IMR-90 (cell line): ENCODE data around the gene TYSND1. TPM values are rescaled to one million over a fixed set of nuclear protein-coding genes. Genes with fewer than 3 reads are reported as not detected.

Experiments used
- ATAC-seq: fragments of 200-7000 bp; cut with Tn5 transposase; 2 replicates; pipeline ENCODE4 v1.9.1; 2020; ENCODE audit warnings: low read depth, mild to moderate bottlenecking, moderate library complexity
- BruUV-seq: library from RNA; stranded (reverse); fragments of 400-500 nt; replicated peaks from 2 replicates; lab custom pipeline; 2021; lab: Mats Ljungman, UMichigan
- CTCF ChIA-PET: fragments of 300-600 bp; formaldehyde crosslinking; extraction: SDS; loops from one replicate; lab custom pipeline; 2021; ENCODE audit warnings: antibody characterized with exemption; lab: Yijun Ruan, JAX
- POLR2A ChIA-PET: fragments of 300-600 bp; sonication (Branson Sonifier 250); formaldehyde crosslinking; loops from one replicate; lab custom pipeline; 2022; ENCODE audit warnings: antibody characterized with exemption; ENCODE audit not compliant: unreplicated experiment; lab: Charles Lee
- DNase-seq: peaks from one replicate; pipeline ENCODE4 v3.0.0; 2013
- H2AFZ ChIP-seq: replicated peaks from 2 replicates; pipeline ENCODE3; 2013; ENCODE audit warnings: low read length, mild to moderate bottlenecking; ENCODE audit not compliant: poor library complexity
- H2AK5ac ChIP-seq: 2 replicates; pipeline ENCODE4 v1.6.1; 2013; ENCODE audit warnings: low read depth, low read length, inconsistent platforms
- H2AK9ac ChIP-seq: replicated peaks from 2 replicates; pipeline ENCODE3; 2013; ENCODE audit warnings: mild to moderate bottlenecking, low read depth, low read length, moderate library complexity; ENCODE audit not compliant: poor library complexity
- H2BK120ac ChIP-seq: 2 replicates; pipeline ENCODE4 v1.6.1; 2013; ENCODE audit warnings: low read depth, low read length, inconsistent platforms
- H2BK15ac ChIP-seq: 3 replicates; pipeline ENCODE4 v1.6.1; 2013; ENCODE audit warnings: low read depth, low read length, inconsistent platforms
- H2BK20ac ChIP-seq: 2 replicates; pipeline ENCODE4 v1.6.1; 2013; ENCODE audit warnings: low read depth, mild to moderate bottlenecking, inconsistent platforms, low read length, moderate library complexity
- H2BK5ac ChIP-seq: 2 replicates; pipeline ENCODE4 v1.6.1; 2013; ENCODE audit warnings: mild to moderate bottlenecking, low read depth, low read length, inconsistent platforms; ENCODE audit not compliant: poor library complexity, severe bottlenecking
- H3K14ac ChIP-seq: replicated peaks from 2 replicates; pipeline ENCODE4 v1.6.1; 2013; ENCODE audit warnings: low read depth, low read length, inconsistent platforms
- H3K18ac ChIP-seq: 2 replicates; pipeline ENCODE4 v1.6.1; 2013; ENCODE audit warnings: low read depth, low read length, control low read depth
- H3K23ac ChIP-seq: 2 replicates; pipeline ENCODE4 v1.6.1; 2013; ENCODE audit warnings: low read depth, low read length, inconsistent platforms
- H3K27ac ChIP-seq: 2 replicates; pipeline ENCODE4 v1.5.1; 2013; ENCODE audit warnings: mild to moderate bottlenecking, control low read depth, low read length; ENCODE audit not compliant: insufficient read depth
- H3K27me3 ChIP-seq: 2 replicates; pipeline ENCODE4 v1.6.1; 2013; ENCODE audit warnings: low read length; ENCODE audit not compliant: control insufficient read depth, insufficient read depth
- H3K36me3 ChIP-seq: 2 replicates; pipeline ENCODE4 v1.6.1; 2013; ENCODE audit warnings: low read length, mixed read lengths; ENCODE audit not compliant: control insufficient read depth, insufficient read depth
- H3K4ac ChIP-seq: 2 replicates; pipeline ENCODE4 v1.6.1; 2013; ENCODE audit warnings: low read depth, low read length, inconsistent platforms
- H3K4me1 ChIP-seq: 2 replicates; pipeline ENCODE4 v1.6.1; 2013; ENCODE audit warnings: low read length, mixed read lengths; ENCODE audit not compliant: control insufficient read depth, insufficient read depth
- H3K4me2 ChIP-seq: 2 replicates; pipeline ENCODE4 v1.6.1; 2013; ENCODE audit warnings: low read depth, mild to moderate bottlenecking, control low read depth, low read length, moderate library complexity
- H3K4me3 ChIP-seq: 2 replicates; pipeline ENCODE4 v1.5.1; 2013; ENCODE audit warnings: low read depth, mild to moderate bottlenecking, control low read depth, low read length, moderate library complexity; ENCODE audit not compliant: insufficient read depth
- H3K56ac ChIP-seq: 2 replicates; pipeline ENCODE4 v1.6.1; 2013; ENCODE audit warnings: low read length, inconsistent platforms; ENCODE audit not compliant: insufficient read depth; ENCODE audit errors: extremely low read depth
- H3K79me1 ChIP-seq, 2 experiments: 2 replicates each; pipeline ENCODE4 v1.6.1; 2013; ENCODE audit warnings: low read length in 2 of 2, inconsistent platforms in 1 of 2, low read depth in 1 of 2
- H3K9ac ChIP-seq: 2 replicates; pipeline ENCODE4 v1.6.1; 2013; ENCODE audit warnings: low read depth, low read length, control low read depth
- H3K9me1 ChIP-seq: 2 replicates; pipeline ENCODE4 v1.6.1; 2013; ENCODE audit warnings: low read length, inconsistent platforms; ENCODE audit not compliant: insufficient read depth
- H3K9me3 ChIP-seq: 2 replicates; pipeline ENCODE4 v1.6.1; 2013; ENCODE audit warnings: low read length; ENCODE audit not compliant: control insufficient read depth, insufficient read depth
- H4K20me1 ChIP-seq: 2 replicates; pipeline ENCODE4 v1.6.1; 2013; ENCODE audit warnings: low read length, inconsistent platforms; ENCODE audit not compliant: insufficient read depth
- H4K5ac ChIP-seq: 2 replicates; pipeline ENCODE4 v1.6.1; 2013; ENCODE audit warnings: mild to moderate bottlenecking, low read depth, low read length, control low read depth
- H4K8ac ChIP-seq, 2 experiments: 2 replicates each; pipeline ENCODE4 v1.6.1; 2013; ENCODE audit warnings: low read depth in 2 of 2, low read length in 2 of 2, control low read depth in 1 of 2, inconsistent platforms in 1 of 2
- H4K91ac ChIP-seq: 2 replicates; pipeline ENCODE4 v1.6.1; 2013; ENCODE audit warnings: low read depth, low read length, inconsistent platforms; ENCODE audit not compliant: insufficient read depth
- BHLHE40 ChIP-seq: fragments of 150-350 bp; IDR thresholded peaks from 2 replicates; pipeline ENCODE4 v1.6.1; 2016; ENCODE audit warnings: mild to moderate bottlenecking, low read depth, low read length
- CEBPB ChIP-seq: IDR thresholded peaks from 2 replicates; pipeline ENCODE4 v1.6.1; 2012; ENCODE audit warnings: low read depth, low read length, improper control_type of control experiment
- CHD1 ChIP-seq: IDR thresholded peaks from 2 replicates; pipeline ENCODE4 v1.6.1; 2012; ENCODE audit warnings: low read depth, low read length, improper control_type of control experiment
- FOS ChIP-seq: fragments of 150-350 bp; IDR thresholded peaks from 2 replicates; pipeline ENCODE4 v1.6.1; 2016; ENCODE audit warnings: low read depth, low read length
- MAFK ChIP-seq: IDR thresholded peaks from 2 replicates; pipeline ENCODE4 v1.6.1; 2012; ENCODE audit warnings: low read depth, low read length, improper control_type of control experiment
- MAZ ChIP-seq: IDR thresholded peaks from 2 replicates; pipeline ENCODE4 v1.6.1; 2012; ENCODE audit warnings: low read depth, mild to moderate bottlenecking, low read length, improper control_type of control experiment, moderate library complexity, borderline replicate concordance
- MXI1 ChIP-seq: IDR thresholded peaks from 2 replicates; pipeline ENCODE4 v1.6.1; 2012; ENCODE audit warnings: low read depth, mild to moderate bottlenecking, low read length, moderate library complexity, borderline replicate concordance
- NFE2L2 ChIP-seq: fragments of 150-350 bp; IDR thresholded peaks from 2 replicates; pipeline ENCODE4 v1.6.1; 2016; ENCODE audit warnings: low read depth, mild to moderate bottlenecking, low read length
- RAD21 ChIP-seq: IDR thresholded peaks from 2 replicates; pipeline ENCODE4 v1.6.1; 2012; ENCODE audit warnings: low read length, improper control_type of control experiment
- RCOR1 ChIP-seq: IDR thresholded peaks from 2 replicates; pipeline ENCODE4 v1.6.1; 2012; ENCODE audit warnings: mild to moderate bottlenecking, low read length, improper control_type of control experiment; ENCODE audit not compliant: insufficient replicate concordance
- RFX5 ChIP-seq: IDR thresholded peaks from 2 replicates; pipeline ENCODE4 v1.8.0; 2012; ENCODE audit warnings: low read depth, mild to moderate bottlenecking, low read length, moderate library complexity
- SMC3 ChIP-seq: fragments of 150-350 bp; IDR thresholded peaks from 2 replicates; pipeline ENCODE4 v1.6.1; 2016; ENCODE audit warnings: low read depth, mild to moderate bottlenecking, antibody characterized with exemption, low read length, moderate library complexity
- WGBS, 2 experiments: methylation state at CpG; one replicate each; pipeline versions ENCODE4 v1.1.5 to v1.1.7; 2013; ENCODE audit warnings: missing lambda C conversion rate in 2 of 2; ENCODE audit not compliant: insufficient read length in 1 of 2; ENCODE audit errors: extremely low coverage in 2 of 2; 5-methylcytosine and 5-hydroxymethylcytosine counted together
- dilution Hi-C: fragments of 300-500 bp; cut with HindIII; formaldehyde crosslinking; loops from one replicate; pipeline ENCODE4 v1.14.3; 2018; ENCODE audit warnings: low sequenced_read_pairs; ENCODE audit not compliant: unreplicated experiment
- in situ Hi-C: fragments of 300-500 bp; cut with MboI; formaldehyde crosslinking; loops from 3 replicates; pipeline ENCODE4 v1.14.3; 2019; ENCODE audit warnings: low sequenced_read_pairs, inconsistent platforms, mixed read lengths
- intact Hi-C: fragments of 100-400 bp; cut with micrococcal nuclease; formaldehyde crosslinking; loops from 2 replicates; pipeline ENCODE4 v1.10.0; 2022
- polyA plus RNA-seq, 3 experiments: library from polyadenylated mRNA; depleted of rRNA; stranded (reverse); fragments of >200 nt; gene quantifications; 2 replicates each; pipeline ENCODE4 v1.2.3, GENCODE V29; 2012; ENCODE audit warnings: low replicate concordance in 1 of 3
- total RNA-seq: library from RNA; depleted of rRNA; stranded (reverse); fragments of >200 nt; gene quantifications from 2 replicates; pipeline ENCODE4 v1.2.3, GENCODE V29; 2012
- TF ChIP-seq, protein P1 (sequence below): fragments of 150-350 bp; IDR thresholded peaks from 2 replicates; pipeline ENCODE4 v1.6.1; 2016; ENCODE audit warnings: low read depth, mild to moderate bottlenecking, low read length, moderate library complexity, borderline replicate concordance
- TF ChIP-seq, protein P2 (sequence below): conservative IDR thresholded peaks from 2 replicates; pipeline ENCODE4 v1.5.1; 2012; ENCODE audit warnings: mild to moderate bottlenecking, low read depth, low read length, improper control_type of control experiment
- TF ChIP-seq, protein P3 (sequence below): fragments of 150-350 bp; IDR thresholded peaks from 2 replicates; pipeline ENCODE4 v1.6.1; 2017; ENCODE audit warnings: mild to moderate bottlenecking, antibody characterized with exemption, low read length, low read depth

TYSND1 gene
- total and polyA plus RNA-seq, 2 of the 4 experiments (the other 2 are of a cell fraction), result 2.9 to 4.1 TPM

DNA sequence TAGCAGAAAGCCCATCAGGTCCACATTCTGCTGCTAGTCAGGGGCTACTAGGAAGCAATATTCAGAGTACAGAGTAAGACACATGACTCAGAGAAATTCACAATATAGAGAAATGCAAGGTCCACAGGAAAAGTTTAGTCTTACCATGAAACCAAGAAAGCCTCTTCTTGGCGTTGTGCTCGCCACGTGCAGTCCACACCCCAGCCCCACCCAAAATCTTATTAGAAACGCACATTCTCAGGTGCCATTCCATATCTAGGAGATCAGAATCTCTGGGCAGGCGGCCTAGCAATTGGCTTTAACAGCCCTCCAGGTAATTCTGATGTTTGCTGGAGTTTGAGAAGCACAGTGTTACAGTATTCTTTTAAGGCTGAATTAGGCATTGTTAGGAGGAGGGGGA is 39.6 kb upstream of the TYSND1 start:
- Histone ChIP-seq H2BK15ac (no peak overlapping the region), H3K4me2 (no peak overlapping the region), H3K23ac (no peak overlapping the region), H2BK5ac (no peak overlapping the region), H4K8ac (no peak overlapping the region), H2BK20ac (no peak overlapping the region), H3K9ac (no peak overlapping the region), H4K91ac (no peak overlapping the region), H3K79me1 (0 out of 4 replicates have a peak, but pooled peaks cover 0 to 6% of the 10 kb centered on the region in 2 experiments), H3K14ac (no peak overlapping the region), H2AK5ac (no peak overlapping the region), H2BK120ac (no peak overlapping the region), H2AK9ac (no peak overlapping the region), H3K4me3 (no peak overlapping the region), H3K27ac (no peak overlapping the region), H3K9me3 (no peaks in the 10 kb centered on the region), H3K4ac (no peak overlapping the region), H4K5ac (no peak overlapping the region), H3K27me3 (peaks cover 6% of the 10 kb centered on the region), H2AFZ (no peak overlapping the region), H3K4me1 (peaks cover 16% of the 10 kb centered on the region), H3K18ac (no peak overlapping the region), H3K9me1 (peaks cover 8% of the 10 kb centered on the region), H4K20me1 (no peaks in the 10 kb centered on the region), H3K56ac (no peak overlapping the region), H3K36me3 (no peaks in the 10 kb centered on the region)
- TF ChIP-seq FOS (no peak), CEBPB (no peak), NFE2L2 (no peak), RAD21 (no peak), CHD1 (no peak), MXI1 (no peak), BHLHE40 (no peak), RCOR1 (no peak), MAFK (no peak), RFX5 (no peak), SMC3 (no peak), MAZ (no peak)
- TF ChIP-seq, protein P1, sequence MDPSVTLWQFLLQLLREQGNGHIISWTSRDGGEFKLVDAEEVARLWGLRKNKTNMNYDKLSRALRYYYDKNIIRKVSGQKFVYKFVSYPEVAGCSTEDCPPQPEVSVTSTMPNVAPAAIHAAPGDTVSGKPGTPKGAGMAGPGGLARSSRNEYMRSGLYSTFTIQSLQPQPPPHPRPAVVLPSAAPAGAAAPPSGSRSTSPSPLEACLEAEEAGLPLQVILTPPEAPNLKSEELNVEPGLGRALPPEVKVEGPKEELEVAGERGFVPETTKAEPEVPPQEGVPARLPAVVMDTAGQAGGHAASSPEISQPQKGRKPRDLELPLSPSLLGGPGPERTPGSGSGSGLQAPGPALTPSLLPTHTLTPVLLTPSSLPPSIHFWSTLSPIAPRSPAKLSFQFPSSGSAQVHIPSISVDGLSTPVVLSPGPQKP, result no peak
- TF ChIP-seq, protein P2, sequence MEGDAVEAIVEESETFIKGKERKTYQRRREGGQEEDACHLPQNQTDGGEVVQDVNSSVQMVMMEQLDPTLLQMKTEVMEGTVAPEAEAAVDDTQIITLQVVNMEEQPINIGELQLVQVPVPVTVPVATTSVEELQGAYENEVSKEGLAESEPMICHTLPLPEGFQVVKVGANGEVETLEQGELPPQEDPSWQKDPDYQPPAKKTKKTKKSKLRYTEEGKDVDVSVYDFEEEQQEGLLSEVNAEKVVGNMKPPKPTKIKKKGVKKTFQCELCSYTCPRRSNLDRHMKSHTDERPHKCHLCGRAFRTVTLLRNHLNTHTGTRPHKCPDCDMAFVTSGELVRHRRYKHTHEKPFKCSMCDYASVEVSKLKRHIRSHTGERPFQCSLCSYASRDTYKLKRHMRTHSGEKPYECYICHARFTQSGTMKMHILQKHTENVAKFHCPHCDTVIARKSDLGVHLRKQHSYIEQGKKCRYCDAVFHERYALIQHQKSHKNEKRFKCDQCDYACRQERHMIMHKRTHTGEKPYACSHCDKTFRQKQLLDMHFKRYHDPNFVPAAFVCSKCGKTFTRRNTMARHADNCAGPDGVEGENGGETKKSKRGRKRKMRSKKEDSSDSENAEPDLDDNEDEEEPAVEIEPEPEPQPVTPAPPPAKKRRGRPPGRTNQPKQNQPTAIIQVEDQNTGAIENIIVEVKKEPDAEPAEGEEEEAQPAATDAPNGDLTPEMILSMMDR, result no peak
- TF ChIP-seq, protein P3, sequence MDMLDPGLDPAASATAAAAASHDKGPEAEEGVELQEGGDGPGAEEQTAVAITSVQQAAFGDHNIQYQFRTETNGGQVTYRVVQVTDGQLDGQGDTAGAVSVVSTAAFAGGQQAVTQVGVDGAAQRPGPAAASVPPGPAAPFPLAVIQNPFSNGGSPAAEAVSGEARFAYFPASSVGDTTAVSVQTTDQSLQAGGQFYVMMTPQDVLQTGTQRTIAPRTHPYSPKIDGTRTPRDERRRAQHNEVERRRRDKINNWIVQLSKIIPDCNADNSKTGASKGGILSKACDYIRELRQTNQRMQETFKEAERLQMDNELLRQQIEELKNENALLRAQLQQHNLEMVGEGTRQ, result no peak
- no peak for DNase-seq
- dilution Hi-C loops (no loop called here), in situ Hi-C loops (no loop called here), intact Hi-C loops (no loop called here)
- no TSS peak for BruUV-seq
- ChIA-PET POLR2A (no interaction called here), CTCF (no interaction called here)
- no peak for ATAC-seq
- no CpG with 5 or more reads among the region's 5 CpGs for WGBS, 2 experiments
